ENCODE results near the gene ICAM1. TPM values are rescaled to one million over a fixed set of nuclear protein-coding genes. Genes with fewer than 3 reads are reported as not detected.
A peak's percentile ranks its signal among the peaks of the same experiment; 100 is the strongest.

Gene ICAM1
- total RNA-seq, 1 donor from 2014 or later = 37.4 TPM

- TF ChIP-seq CTCF (IDR thresholded peaks at IDR 0.05) = no peak
- peaks cover 10% of the 10 kb centered on the region for H3K27me3 Mint-ChIP-seq
- ATAC-seq (ENCODE audit: low read depth) = no peak
- peaks cover 45% of the 10 kb centered on the region for H3K36me3 Mint-ChIP-seq (ENCODE audit: low read depth)
- H3K4me1 Mint-ChIP-seq = peaks cover 51% of the 10 kb centered on the region
- CTCF ChIA-PET = interaction anchor here (2.0 kb wide), 1 partner anchor 14 kb away, joined by 7 read pairs; no protein-coding TSS in a partner anchor
- intact Hi-C loops (cut with micrococcal nuclease) = no loop called here
- no peak for DNase-seq
- POLR2A ChIA-PET = interaction anchor here (6.5 kb wide), 1 partner anchor 14 kb away, joined by 128 read pairs; the partner anchor contains the start of gene ICAM1
- no peaks in the 10 kb centered on the region for H3K9me3 Mint-ChIP-seq
- no peak overlapping the region for H3K27ac Mint-ChIP-seq
- no peak overlapping the region for H3K4me3 Mint-ChIP-seq
These were observed 14.5 kb downstream of the ICAM1 start for GRCh38 chr19:10285393-10285792.

GRCh38 chr19:10286803-10287737, 16.1 kb downstream of the ICAM1 start, which contains the start of gene ICAM4:
Gene ICAM4 (plus strand): TSS chr19:10286955. CDS start chr19:10287013, 58 bp downstream.
- peak within 1 kb of the TSS; percentile 53 for H3K27ac Mint-ChIP-seq
- intact Hi-C loops (cut with micrococcal nuclease) = no loop called here
- ChIA-PET POLR2A (interaction anchor here (0.6 to 6.5 kb wide), 8 partner anchors 15 to 183 kb away, joined by 3 to 128 read pairs (median 5); partner anchors contain the start of genes CDC37, ICAM1 and RAVER1), CTCF (interaction anchor here (0.6 to 2.0 kb wide), 6 partner anchors 15 to 357 kb away, joined by 3 to 10 read pairs (median 4); partner anchors contain the start of genes ICAM1 and TYK2)
- H3K36me3 Mint-ChIP-seq (ENCODE audit: low read depth) = peaks cover 37% of the 10 kb centered on the region
- ATAC-seq (ENCODE audit: low read depth) = no peak
- peak within 1 kb of the TSS; percentile 46 for H3K4me3 Mint-ChIP-seq
- H3K9me3 Mint-ChIP-seq = no peaks in the 10 kb centered on the region
- H3K4me1 Mint-ChIP-seq = peaks cover 67% of the 10 kb centered on the region
- DNase-seq = no peak
- no peak for TF ChIP-seq CTCF (IDR thresholded peaks at IDR 0.05)
- H3K27me3 Mint-ChIP-seq = peaks cover 24% of the 10 kb centered on the region

- intact Hi-C loops (cut with micrococcal nuclease) = loop anchor here (1.0 kb wide), 1 partner anchor 18 kb away; no protein-coding TSS in a partner anchor
- POLR2A ChIA-PET = interaction anchor here (0.6 to 6.5 kb wide), 8 partner anchors 9 to 413 kb away, joined by 3 to 128 read pairs (median 6); partner anchors contain the start of genes CDC37, ICAM1, QTRT1 and RAVER1
- Mint-ChIP-seq H3K36me3 (ENCODE audit: low read depth) (peaks cover 28% of the 10 kb centered on the region), H3K27me3 (peaks cover 33% of the 10 kb centered on the region), H3K9me3 (no peaks in the 10 kb centered on the region), H3K4me1 (peaks cover 80% of the 10 kb centered on the region), H3K27ac (peak overlapping the region; percentile 46), H3K4me3 (peak overlapping the region; percentile 79)
- ATAC-seq (ENCODE audit: low read depth) = no peak
- DNase-seq = no peak
- CTCF ChIA-PET = interaction anchor here (1.0 to 1.8 kb wide), 5 partner anchors 12 to 102 kb away, joined by 3 to 10 read pairs (median 3); no protein-coding TSS in a partner anchor
- no peak for TF ChIP-seq CTCF (IDR thresholded peaks at IDR 0.05)
These were observed 17.8 kb downstream of the ICAM1 start for GRCh38 chr19:10288662-10289166.

- Mint-ChIP-seq H3K4me1 (peaks cover 80% of the 10 kb centered on the region), H3K9me3 (no peaks in the 10 kb centered on the region), H3K27ac (peak overlapping the region; percentile 30), H3K27me3 (peaks cover 35% of the 10 kb centered on the region), H3K4me3 (peak overlapping the region; percentile 79), H3K36me3 (ENCODE audit: low read depth) (peaks cover 22% of the 10 kb centered on the region)
- ChIA-PET CTCF (interaction anchor here (1.0 to 1.8 kb wide), 5 partner anchors 9 to 101 kb away, joined by 3 to 10 read pairs (median 3); no protein-coding TSS in a partner anchor), POLR2A (interaction anchor here (0.5 to 6.5 kb wide), 18 partner anchors 9 to 412 kb away, joined by 3 to 128 read pairs (median 4); partner anchors contain the start of genes CDC37, ICAM1, QTRT1 and RAVER1)
- TF ChIP-seq CTCF (IDR thresholded peaks at IDR 0.05) = no peak
- intact Hi-C loops (cut with micrococcal nuclease) = loop anchor here (1.0 kb wide), 1 partner anchor 19 kb away; no protein-coding TSS in a partner anchor
- peak; percentile 57 for DNase-seq
- ATAC-seq (ENCODE audit: low read depth) = peak; percentile 61
These were observed 18.4 kb downstream of the ICAM1 start for GRCh38 chr19:10289167-10289835.

All from activated B cell treated with CpG ODN at 0.5 μM for 24 hours (primary cell).